HL-60 (cell line): ENCODE data around the gene RASSF5.

ENCODE experiments used
- DNase-seq, 2 experiments: peaks; one replicate each; pipeline ENCODE4 v3.0.0-alpha.2; 2010 to 2020; ENCODE audit warnings: low read depth in 1 of 2, low spot score in 1 of 2
- H3K27ac ChIP-seq: fragments of 250-450 bp; sonication (Bioruptor Pico); replicated peaks from 2 replicates; pipeline ENCODE4 v1.5.1; 2020; ENCODE audit warnings: mild to moderate bottlenecking, moderate library complexity
- H3K27me3 ChIP-seq: fragments of 250-450 bp; sonication (Bioruptor Pico); 2 replicates; pipeline ENCODE4 v1.5.1; 2021; ENCODE audit warnings: mild to moderate bottlenecking, moderate library complexity; ENCODE audit not compliant: insufficient read depth, poor library complexity, severe bottlenecking
- H3K4me3 ChIP-seq: replicated peaks from 2 replicates; pipeline ENCODE4 v1.5.1; 2011; ENCODE audit warnings: mild to moderate bottlenecking, control low read depth, low read length; ENCODE audit not compliant: insufficient read depth
- CTCF ChIP-seq: IDR thresholded peaks from one replicate; pipeline ENCODE4 v1.5.1; 2011; ENCODE audit warnings: low read length, control low read depth, inconsistent platforms; ENCODE audit not compliant: insufficient read depth
- GABPA ChIP-seq: IDR thresholded peaks from 2 replicates; pipeline ENCODE4 v1.6.1; 2012; ENCODE audit warnings: low read depth
- POLR2AphosphoS5 ChIP-seq: IDR thresholded peaks from 2 replicates; pipeline ENCODE4 v1.6.1; 2012; ENCODE audit warnings: low read depth
- SPI1 ChIP-seq: IDR thresholded peaks from 2 replicates; pipeline ENCODE4 v1.6.1; 2012; ENCODE audit warnings: low read depth, mild to moderate bottlenecking, borderline replicate concordance
- TF ChIP-seq, protein P1 (sequence below): IDR thresholded peaks from 2 replicates; pipeline ENCODE4 v1.6.1; 2012; ENCODE audit warnings: low read depth; ENCODE audit not compliant: insufficient replicate concordance

RASSF5 gene

GRCh38 chr1:206526064-206526911, 19.0 kb downstream of the RASSF5 start:
- Histone ChIP-seq H3K4me3 (no peak overlapping the region), H3K27me3 (no peaks in the 10 kb centered on the region), H3K27ac (no peak overlapping the region)
- TF ChIP-seq GABPA (no peak), POLR2AphosphoS5 (no peak), SPI1 (no peak), CTCF (no peak)
- TF ChIP-seq, protein P1, sequence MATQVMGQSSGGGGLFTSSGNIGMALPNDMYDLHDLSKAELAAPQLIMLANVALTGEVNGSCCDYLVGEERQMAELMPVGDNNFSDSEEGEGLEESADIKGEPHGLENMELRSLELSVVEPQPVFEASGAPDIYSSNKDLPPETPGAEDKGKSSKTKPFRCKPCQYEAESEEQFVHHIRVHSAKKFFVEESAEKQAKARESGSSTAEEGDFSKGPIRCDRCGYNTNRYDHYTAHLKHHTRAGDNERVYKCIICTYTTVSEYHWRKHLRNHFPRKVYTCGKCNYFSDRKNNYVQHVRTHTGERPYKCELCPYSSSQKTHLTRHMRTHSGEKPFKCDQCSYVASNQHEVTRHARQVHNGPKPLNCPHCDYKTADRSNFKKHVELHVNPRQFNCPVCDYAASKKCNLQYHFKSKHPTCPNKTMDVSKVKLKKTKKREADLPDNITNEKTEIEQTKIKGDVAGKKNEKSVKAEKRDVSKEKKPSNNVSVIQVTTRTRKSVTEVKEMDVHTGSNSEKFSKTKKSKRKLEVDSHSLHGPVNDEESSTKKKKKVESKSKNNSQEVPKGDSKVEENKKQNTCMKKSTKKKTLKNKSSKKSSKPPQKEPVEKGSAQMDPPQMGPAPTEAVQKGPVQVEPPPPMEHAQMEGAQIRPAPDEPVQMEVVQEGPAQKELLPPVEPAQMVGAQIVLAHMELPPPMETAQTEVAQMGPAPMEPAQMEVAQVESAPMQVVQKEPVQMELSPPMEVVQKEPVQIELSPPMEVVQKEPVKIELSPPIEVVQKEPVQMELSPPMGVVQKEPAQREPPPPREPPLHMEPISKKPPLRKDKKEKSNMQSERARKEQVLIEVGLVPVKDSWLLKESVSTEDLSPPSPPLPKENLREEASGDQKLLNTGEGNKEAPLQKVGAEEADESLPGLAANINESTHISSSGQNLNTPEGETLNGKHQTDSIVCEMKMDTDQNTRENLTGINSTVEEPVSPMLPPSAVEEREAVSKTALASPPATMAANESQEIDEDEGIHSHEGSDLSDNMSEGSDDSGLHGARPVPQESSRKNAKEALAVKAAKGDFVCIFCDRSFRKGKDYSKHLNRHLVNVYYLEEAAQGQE = no peak
- DNase-seq = no peak

GRCh38 chr1:206529425-206529824, 22.1 kb downstream of the RASSF5 start:
- no peak overlapping the region for H3K4me3 ChIP-seq
- no peak for DNase-seq
- H3K27ac ChIP-seq = no peak overlapping the region
- no peak for TF ChIP-seq CTCF
- no peak for TF ChIP-seq POLR2AphosphoS5
- TF ChIP-seq, protein P1 = no peak
- no peak for TF ChIP-seq SPI1
- TF ChIP-seq GABPA = no peak
- H3K27me3 ChIP-seq = no peaks in the 10 kb centered on the region

- Histone ChIP-seq H3K27ac (no peak overlapping the region), H3K4me3 (no peak overlapping the region), H3K27me3 (no peaks in the 10 kb centered on the region)
- TF ChIP-seq CTCF = no peak
- DNase-seq = no peak
Measured at GRCh38 chr1:206532368-206532767, 25.0 kb downstream of the RASSF5 start.

DNA sequence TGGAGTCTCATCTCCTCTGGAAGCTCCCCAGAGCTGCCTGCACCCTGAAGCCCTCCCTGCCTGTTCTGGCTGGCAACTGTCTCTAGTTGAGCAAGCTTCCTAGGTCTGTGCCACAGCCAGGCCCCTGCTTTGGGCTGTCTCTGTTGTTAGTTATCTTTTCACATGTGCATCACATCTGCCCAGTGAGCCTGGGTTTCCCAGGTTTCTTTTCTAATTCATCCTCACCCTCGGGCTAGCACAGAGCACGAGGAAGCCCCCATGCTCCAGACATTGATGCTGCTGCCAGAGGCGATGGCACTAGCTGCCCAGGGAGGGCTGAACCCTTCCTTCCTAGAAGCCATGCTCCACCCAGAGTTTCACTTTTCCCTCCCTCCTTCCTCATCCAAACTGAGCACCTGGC, 27.2 kb downstream of the RASSF5 start:
- Histone ChIP-seq H3K27me3 (no peaks in the 10 kb centered on the region), H3K27ac (no peak overlapping the region)

More for the DNA sequence above, 27.2 kb downstream of the RASSF5 start:
- TF ChIP-seq SPI1 (no peak), POLR2AphosphoS5 (no peak), GABPA (no peak), CTCF (no peak)
- TF ChIP-seq, protein P1 = no peak
- no peak overlapping the region for H3K4me3 ChIP-seq
- DNase-seq = no peak
